22Rv1 (cell line): ENCODE measurements around the gene MOB2.

Experiments
- CTCF ChIP-seq: fragments of 450-650 bp; IDR thresholded peaks from 2 replicates; pipeline ENCODE4 v1.5.1; 2017; ENCODE audit warnings: mild to moderate bottlenecking
- ZFX ChIP-seq: fragments of 450-650 bp; IDR thresholded peaks from 2 replicates; pipeline ENCODE4 v1.6.1; 2017; ENCODE audit warnings: antibody characterized with exemption, borderline replicate concordance

- TF ChIP-seq CTCF, result peak; percentile 32
- TF ChIP-seq ZFX, result no peak
These were observed 33.0 kb downstream of the MOB2 start for GRCh38 chr11:1453611-1454034.
